HuH-7.5 (cell line): ENCODE data around the gene AGFG1.

Source experiments
- DNase-seq: peaks from one replicate; pipeline ENCODE4 v3.0.0; 2011; ENCODE audit warnings: low spot score

The AGFG1 gene

GRCh38 chr2:227461811-227462461, 10.0 kb upstream of the AGFG1 start:
- DNase-seq = no peak

- DNase-seq = no peak
Observed at GRCh38 chr2:227462462-227462951, 9.4 kb upstream of the AGFG1 start.

DNA sequence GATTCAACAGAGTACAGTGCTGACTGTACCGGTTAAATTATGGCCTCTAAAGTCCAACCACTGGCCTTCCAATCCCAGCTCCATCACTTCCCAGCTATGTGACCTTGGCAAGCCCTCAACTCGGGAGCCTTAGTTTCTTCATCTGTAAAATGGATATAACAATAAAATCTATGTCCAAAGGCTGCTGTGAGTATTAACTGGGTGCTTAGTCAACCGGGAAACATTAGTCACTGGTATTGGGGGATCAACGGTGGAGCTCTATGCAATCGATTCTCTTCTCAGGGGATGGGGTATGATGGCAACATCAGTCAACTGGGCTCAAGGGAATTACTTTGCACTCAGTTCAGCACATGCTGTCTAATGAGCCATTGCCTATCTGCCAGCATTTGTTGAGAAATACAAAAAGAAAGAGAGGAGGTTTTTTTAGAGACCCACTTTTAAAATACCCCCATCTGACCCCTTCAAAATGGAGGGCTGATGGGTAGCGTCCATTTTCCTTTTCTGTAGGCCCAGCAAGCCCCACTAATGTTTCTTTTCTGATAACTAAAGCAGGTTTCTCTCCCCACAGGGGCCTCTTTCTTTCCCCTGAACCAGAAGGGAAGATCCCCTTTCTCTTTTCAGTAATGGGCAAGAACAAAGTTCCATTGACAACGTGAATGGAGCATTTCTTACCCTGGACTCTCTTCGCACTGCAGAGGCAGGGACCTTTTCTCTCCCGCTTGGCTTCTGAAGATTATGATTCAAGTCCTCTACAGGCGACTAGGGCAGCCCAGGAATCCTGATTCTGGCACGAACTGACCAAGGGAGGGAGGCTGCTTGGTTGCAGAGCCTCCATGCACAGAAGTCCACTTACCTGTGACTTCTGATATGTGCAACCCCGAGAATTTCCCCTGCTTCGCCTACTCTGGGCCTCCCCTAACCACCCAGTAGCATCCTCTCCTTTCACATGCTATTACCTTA, 8.7 kb upstream of the AGFG1 start:
- no peak for DNase-seq

DNA sequence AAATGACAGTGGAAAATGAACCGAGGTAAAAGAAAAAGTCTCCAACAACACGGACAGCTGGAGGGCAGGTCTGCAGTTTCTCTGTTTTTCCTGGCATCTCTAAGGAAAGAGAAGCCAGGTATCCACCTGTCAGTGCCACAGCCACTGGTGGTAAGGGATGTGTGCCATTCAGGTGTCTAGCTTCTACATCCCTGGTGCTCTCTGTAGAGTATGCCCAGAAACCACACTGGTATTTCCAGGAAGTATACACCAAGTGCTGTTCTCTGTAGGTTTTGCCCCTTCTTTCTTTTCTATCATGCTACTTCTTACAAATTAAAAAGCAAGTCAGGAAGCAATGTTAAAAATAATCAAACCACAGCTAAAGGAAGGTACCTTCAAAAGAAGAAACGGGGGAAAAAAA, 7.6 kb upstream of the AGFG1 start:
- no peak for DNase-seq

GRCh38 chr2:227464851-227465250, 7.1 kb upstream of the AGFG1 start:
- DNase-seq = no peak

GRCh38 chr2:227466887-227467600, 4.9 kb upstream of the AGFG1 start:
- DNase-seq = no peak

GRCh38 chr2:227471412-227471811, 544 bp upstream of the AGFG1 start:
- no peak for DNase-seq

DNA sequence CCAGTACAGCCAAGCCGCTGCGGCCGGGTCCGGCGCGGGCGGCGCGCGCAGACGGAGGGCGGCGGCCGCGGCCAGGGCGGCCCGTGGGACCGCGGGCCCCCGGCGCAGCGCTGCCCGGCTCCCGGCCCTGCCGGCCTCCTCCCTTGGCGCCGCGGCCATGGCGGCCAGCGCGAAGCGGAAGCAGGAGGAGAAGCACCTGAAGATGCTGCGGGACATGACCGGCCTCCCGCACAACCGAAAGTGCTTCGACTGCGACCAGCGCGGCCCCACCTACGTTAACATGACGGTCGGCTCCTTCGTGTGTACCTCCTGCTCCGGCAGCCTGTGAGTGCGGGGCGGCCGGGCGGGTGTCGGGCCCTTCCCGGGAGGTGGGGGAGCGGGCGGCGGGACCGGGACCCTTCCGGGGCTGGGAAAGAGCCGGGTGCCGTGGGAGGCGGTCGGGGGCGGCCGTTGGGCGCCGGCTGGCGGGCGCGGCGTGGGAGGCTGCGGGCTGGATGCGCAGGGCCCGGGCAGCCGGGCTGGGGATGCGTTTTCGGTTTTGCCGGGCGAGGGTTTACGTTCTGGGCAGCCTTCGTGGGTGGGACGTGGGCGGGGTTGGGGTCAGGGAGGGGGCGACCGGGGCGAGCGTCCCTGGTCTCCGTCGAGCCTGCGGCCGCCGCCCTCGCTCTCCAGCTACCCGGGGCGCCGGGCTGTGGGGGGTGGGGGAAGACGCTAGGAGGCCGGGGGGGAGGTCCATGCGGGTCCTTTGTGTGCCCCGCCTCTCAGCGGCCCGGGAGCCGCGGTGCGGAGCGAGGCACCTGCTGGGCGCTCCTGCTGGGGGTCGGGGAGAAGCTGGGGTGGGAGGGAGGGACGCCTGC, 537 bp downstream of the AGFG1 start:
- peak; percentile 72 for DNase-seq

GRCh38 chr2:227473122-227473461, 1.1 kb downstream of the AGFG1 start:
- DNase-seq = no peak

DNA sequence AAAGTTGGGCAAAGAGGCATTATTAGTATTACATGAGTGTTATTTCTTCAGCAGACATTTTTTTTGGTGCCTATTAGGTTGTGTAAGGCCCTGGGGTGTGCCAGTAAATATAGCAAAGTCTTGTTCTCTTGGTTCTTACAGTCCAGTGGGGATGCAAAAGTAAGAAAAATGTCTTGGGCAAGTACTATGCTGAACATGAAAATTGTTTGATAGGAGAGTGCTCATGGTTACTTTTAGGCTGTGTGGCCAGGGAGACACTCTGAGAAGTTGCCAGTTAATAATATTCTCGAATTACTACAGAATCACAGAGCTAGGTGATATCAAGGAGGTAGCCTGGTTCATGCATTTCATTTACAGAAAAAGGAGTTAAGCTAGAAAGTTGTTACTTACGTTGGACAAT, 1.9 kb downstream of the AGFG1 start:
- DNase-seq = no peak

GRCh38 chr2:227474410-227474809, 2.5 kb downstream of the AGFG1 start:
- DNase-seq = no peak

GRCh38 chr2:227477291-227477690, 5.3 kb downstream of the AGFG1 start:
- DNase-seq = no peak

- no peak for DNase-seq
Observed at GRCh38 chr2:227479865-227480475, 8.0 kb downstream of the AGFG1 start.

GRCh38 chr2:227480528-227480927, 8.6 kb downstream of the AGFG1 start:
- no peak for DNase-seq

- DNase-seq = no peak
Observed at GRCh38 chr2:227482638-227483340, 10.8 kb downstream of the AGFG1 start.

GRCh38 chr2:227485429-227485828, 13.5 kb downstream of the AGFG1 start:
- no peak for DNase-seq

GRCh38 chr2:227486688-227487087, 14.7 kb downstream of the AGFG1 start:
- no peak for DNase-seq

GRCh38 chr2:227488045-227488444, 16.1 kb downstream of the AGFG1 start:
- DNase-seq = no peak

- DNase-seq = no peak
Observed at GRCh38 chr2:227491386-227491785, 19.4 kb downstream of the AGFG1 start.

GRCh38 chr2:227493524-227493923, 21.6 kb downstream of the AGFG1 start:
- no peak for DNase-seq

GRCh38 chr2:227497158-227497557, 25.2 kb downstream of the AGFG1 start:
- DNase-seq = no peak
